ENCODE data around the gene CXCR5.
A peak's percentile ranks its signal among the peaks of the same experiment; 100 is the strongest.
"Not testable (repeated sequence)": the region's sequence is repeated elsewhere in the genome, so short reads cannot be mapped to it uniquely, and the experiment has no call there.

The CXCR5 gene

GRCh38 chr11:118883368-118884071 is at the start of gene CXCR5:
Gene CXCR5 (plus strand): TSS chr11:118883892. CDS start chr11:118883942, 50 bp downstream.
- peak within 1 kb of the TSS; percentile 85 for H3K4me3 Mint-ChIP-seq
- H3K27ac Mint-ChIP-seq = peak within 1 kb of the TSS; percentile 95
- H3K36me3 Mint-ChIP-seq = peaks cover 43% of the 10 kb centered on the region
- H3K9me3 Mint-ChIP-seq = no peaks in the 10 kb centered on the region
- H3K27me3 Mint-ChIP-seq = no peaks in the 10 kb centered on the region
- ATAC-seq = peak; percentile 91
- peaks cover 55% of the 10 kb centered on the region for H3K4me1 Mint-ChIP-seq

GRCh38 chr11:118834427-118835028 is 49.2 kb upstream of the CXCR5 start:
- peak; percentile 61 for ATAC-seq
- H3K36me3 Mint-ChIP-seq = no peaks in the 10 kb centered on the region

GRCh38 chr11:118837868-118838267 is 45.8 kb upstream of the CXCR5 start:
- no peaks in the 10 kb centered on the region for H3K36me3 Mint-ChIP-seq
- no peaks in the 10 kb centered on the region for H3K9me3 Mint-ChIP-seq
- peak overlapping the region; percentile 48 for H3K27ac Mint-ChIP-seq
- peaks cover 60% of the 10 kb centered on the region for H3K4me1 Mint-ChIP-seq
- no peak overlapping the region for H3K4me3 Mint-ChIP-seq
- H3K27me3 Mint-ChIP-seq = no peaks in the 10 kb centered on the region
- no peak for ATAC-seq

More at GRCh38 chr11:118834427-118835028, 49.2 kb upstream of the CXCR5 start:
- H3K4me1 Mint-ChIP-seq = peaks cover 38% of the 10 kb centered on the region
- H3K9me3 Mint-ChIP-seq = no peaks in the 10 kb centered on the region
- peak overlapping the region; percentile 81 for H3K4me3 Mint-ChIP-seq
- peak overlapping the region; percentile 96 for H3K27ac Mint-ChIP-seq
- H3K27me3 Mint-ChIP-seq = no peaks in the 10 kb centered on the region

GRCh38 chr11:118838905-118839553 is 44.7 kb upstream of the CXCR5 start:
- no peaks in the 10 kb centered on the region for H3K27me3 Mint-ChIP-seq
- no peaks in the 10 kb centered on the region for H3K9me3 Mint-ChIP-seq
- peaks cover 57% of the 10 kb centered on the region for H3K4me1 Mint-ChIP-seq
- no peaks in the 10 kb centered on the region for H3K36me3 Mint-ChIP-seq
- H3K27ac Mint-ChIP-seq = peak overlapping the region; percentile 48
- ATAC-seq = peak; percentile 92
- peak overlapping the region; percentile 1 for H3K4me3 Mint-ChIP-seq

GRCh38 chr11:118841469-118842242 is 42.0 kb upstream of the CXCR5 start:
- Mint-ChIP-seq H3K4me3 (peak overlapping the region; percentile 76), H3K27ac (peak overlapping the region; percentile 82), H3K9me3 (no peaks in the 10 kb centered on the region), H3K36me3 (no peaks in the 10 kb centered on the region), H3K4me1 (peaks cover 57% of the 10 kb centered on the region), H3K27me3 (no peaks in the 10 kb centered on the region)
- peak; percentile 85 for ATAC-seq

- Mint-ChIP-seq H3K27ac (peak overlapping the region; percentile 82), H3K4me1 (peaks cover 59% of the 10 kb centered on the region), H3K9me3 (no peaks in the 10 kb centered on the region), H3K4me3 (no peak overlapping the region), H3K27me3 (no peaks in the 10 kb centered on the region), H3K36me3 (no peaks in the 10 kb centered on the region)
- no peak for ATAC-seq
These were observed 41.3 kb upstream of the CXCR5 start for GRCh38 chr11:118842369-118842768.

GRCh38 chr11:118842843-118843242 is 40.8 kb upstream of the CXCR5 start:
- not testable (repeated sequence) for H3K27me3 Mint-ChIP-seq, H3K9me3 Mint-ChIP-seq, H3K36me3 Mint-ChIP-seq, H3K4me3 Mint-ChIP-seq, H3K27ac Mint-ChIP-seq, ATAC-seq
- H3K4me1 Mint-ChIP-seq = peaks cover 54% of the 10 kb centered on the region

- Mint-ChIP-seq H3K36me3 (no peaks in the 10 kb centered on the region), H3K27me3 (no peaks in the 10 kb centered on the region), H3K4me3 (no peak overlapping the region), H3K9me3 (no peaks in the 10 kb centered on the region), H3K27ac (no peak overlapping the region), H3K4me1 (peaks cover 54% of the 10 kb centered on the region)
- ATAC-seq = no peak
These were observed 40.1 kb upstream of the CXCR5 start for GRCh38 chr11:118843565-118843964.

GRCh38 chr11:118845369-118845768 is 38.3 kb upstream of the CXCR5 start:
- Mint-ChIP-seq H3K36me3 (no peaks in the 10 kb centered on the region), H3K27me3 (no peaks in the 10 kb centered on the region), H3K27ac (peak overlapping the region; percentile 10), H3K4me1 (peaks cover 50% of the 10 kb centered on the region), H3K9me3 (no peaks in the 10 kb centered on the region), H3K4me3 (no peak overlapping the region)
- peak; percentile 42 for ATAC-seq

- Mint-ChIP-seq H3K27me3 (no peaks in the 10 kb centered on the region), H3K4me1 (peaks cover 42% of the 10 kb centered on the region), H3K27ac (peak overlapping the region; percentile 10), H3K9me3 (no peaks in the 10 kb centered on the region), H3K36me3 (no peaks in the 10 kb centered on the region), H3K4me3 (no peak overlapping the region)
- no peak for ATAC-seq
These were observed 37.3 kb upstream of the CXCR5 start for GRCh38 chr11:118846181-118846935.

- no peak overlapping the region for H3K4me3 Mint-ChIP-seq
- H3K9me3 Mint-ChIP-seq = no peaks in the 10 kb centered on the region
- H3K27ac Mint-ChIP-seq = no peak overlapping the region
- H3K4me1 Mint-ChIP-seq = peaks cover 33% of the 10 kb centered on the region
- no peaks in the 10 kb centered on the region for H3K36me3 Mint-ChIP-seq
- H3K27me3 Mint-ChIP-seq = no peaks in the 10 kb centered on the region
- no peak for ATAC-seq
These were observed 33.9 kb upstream of the CXCR5 start for GRCh38 chr11:118849825-118850224.

- no peaks in the 10 kb centered on the region for H3K9me3 Mint-ChIP-seq
- peak overlapping the region; percentile 69 for H3K27ac Mint-ChIP-seq
- H3K27me3 Mint-ChIP-seq = no peaks in the 10 kb centered on the region
- H3K4me3 Mint-ChIP-seq = peak overlapping the region; percentile 12
- ATAC-seq = peak; percentile 87
- H3K4me1 Mint-ChIP-seq = peaks cover 27% of the 10 kb centered on the region
- H3K36me3 Mint-ChIP-seq = no peaks in the 10 kb centered on the region
These were observed 31.7 kb upstream of the CXCR5 start for GRCh38 chr11:118851970-118852369.

GRCh38 chr11:118853678-118854077 is 30.0 kb upstream of the CXCR5 start:
- H3K4me3 Mint-ChIP-seq = no peak overlapping the region
- peaks cover 23% of the 10 kb centered on the region for H3K4me1 Mint-ChIP-seq
- H3K27ac Mint-ChIP-seq = no peak overlapping the region
- no peaks in the 10 kb centered on the region for H3K27me3 Mint-ChIP-seq
- no peaks in the 10 kb centered on the region for H3K36me3 Mint-ChIP-seq
- no peak for ATAC-seq
- H3K9me3 Mint-ChIP-seq = no peaks in the 10 kb centered on the region

GRCh38 chr11:118856314-118856713 is 27.4 kb upstream of the CXCR5 start:
- peak; percentile 64 for ATAC-seq
- no peak overlapping the region for H3K4me3 Mint-ChIP-seq
- H3K27ac Mint-ChIP-seq = peak overlapping the region; percentile 71
- peaks cover 30% of the 10 kb centered on the region for H3K4me1 Mint-ChIP-seq
- no peaks in the 10 kb centered on the region for H3K36me3 Mint-ChIP-seq
- no peaks in the 10 kb centered on the region for H3K27me3 Mint-ChIP-seq
- H3K9me3 Mint-ChIP-seq = no peaks in the 10 kb centered on the region

All from stimulated activated memory B cell treated with anti-CD40 and anti-IgM and Interleukin-4, amounts not matched to agents 10 μg/mL and 1 μg/mL and 100 μg/mL, for 72 hours (primary cell).